Brain microvascular endothelial cell (primary cell): ENCODE data around the gene POLR2B.

ENCODE experiments used
- DNase-seq: peaks from one replicate; pipeline ENCODE4 v3.0.0-alpha.2; 2020
- H3K27ac ChIP-seq: fragments of 250-450 bp; sonication (Bioruptor Pico); 2 replicates; pipeline ENCODE4 v1.5.1; 2020; ENCODE audit warnings: mild to moderate bottlenecking, moderate library complexity
- H3K27me3 ChIP-seq: fragments of 250-450 bp; sonication (Bioruptor Pico); replicated peaks from 2 replicates; pipeline ENCODE4 v1.5.1; 2020; ENCODE audit warnings: mild to moderate bottlenecking
- H3K36me3 ChIP-seq: fragments of 250-450 bp; sonication (Bioruptor Pico); replicated peaks from 2 replicates; pipeline ENCODE4 v1.5.1; 2020; ENCODE audit warnings: mild to moderate bottlenecking
- H3K4me3 ChIP-seq: 2 replicates; pipeline ENCODE4 v1.5.1; 2011; ENCODE audit warnings: low read depth, mild to moderate bottlenecking, control low read depth, low read length, moderate library complexity
- in situ Hi-C: cut with HindIII; loops from 2 replicates; pipeline ENCODE4 v1.10.0; 2017; ENCODE audit warnings: low sequenced_read_pairs, low pct_ligation_motif_present
- TF ChIP-seq, protein P1 (sequence below): IDR thresholded peaks from 2 replicates; pipeline ENCODE4 v1.5.1; 2011; ENCODE audit warnings: low read depth, mild to moderate bottlenecking, moderate library complexity, low read length, control low read depth, inconsistent platforms; ENCODE audit errors: missing control alignments

POLR2B gene

DNA sequence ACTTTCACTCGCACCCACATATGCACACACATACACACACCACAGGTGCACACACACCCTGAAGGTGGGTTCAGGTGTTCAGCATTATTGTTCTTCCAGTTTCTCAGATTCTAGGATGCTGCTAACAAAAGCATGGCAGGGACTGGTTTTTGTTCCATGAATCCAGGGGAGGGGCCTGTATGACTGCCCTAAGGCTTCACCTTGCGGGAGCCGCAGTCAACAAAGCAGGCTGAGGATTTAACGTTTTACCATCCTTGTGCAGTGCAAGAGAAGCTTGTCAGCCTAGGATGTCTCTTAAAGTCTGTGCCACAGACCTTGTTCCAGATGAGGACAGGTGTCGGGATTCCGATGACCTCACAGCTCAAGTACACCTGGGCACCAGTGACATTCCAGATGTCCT lies 61.8 kb downstream of the POLR2B start:
- in situ Hi-C loops = no loop called here

GRCh38 chr4:57041020-57041419 lies 62.3 kb downstream of the POLR2B start:
- Histone ChIP-seq H3K27ac (peak overlapping the region; percentile 21), H3K27me3 (no peaks in the 10 kb centered on the region), H3K4me3 (no peak overlapping the region), H3K36me3 (peaks cover 53% of the 10 kb centered on the region)
- DNase-seq = no peak
- in situ Hi-C loops = no loop called here
- TF ChIP-seq, protein P1, sequence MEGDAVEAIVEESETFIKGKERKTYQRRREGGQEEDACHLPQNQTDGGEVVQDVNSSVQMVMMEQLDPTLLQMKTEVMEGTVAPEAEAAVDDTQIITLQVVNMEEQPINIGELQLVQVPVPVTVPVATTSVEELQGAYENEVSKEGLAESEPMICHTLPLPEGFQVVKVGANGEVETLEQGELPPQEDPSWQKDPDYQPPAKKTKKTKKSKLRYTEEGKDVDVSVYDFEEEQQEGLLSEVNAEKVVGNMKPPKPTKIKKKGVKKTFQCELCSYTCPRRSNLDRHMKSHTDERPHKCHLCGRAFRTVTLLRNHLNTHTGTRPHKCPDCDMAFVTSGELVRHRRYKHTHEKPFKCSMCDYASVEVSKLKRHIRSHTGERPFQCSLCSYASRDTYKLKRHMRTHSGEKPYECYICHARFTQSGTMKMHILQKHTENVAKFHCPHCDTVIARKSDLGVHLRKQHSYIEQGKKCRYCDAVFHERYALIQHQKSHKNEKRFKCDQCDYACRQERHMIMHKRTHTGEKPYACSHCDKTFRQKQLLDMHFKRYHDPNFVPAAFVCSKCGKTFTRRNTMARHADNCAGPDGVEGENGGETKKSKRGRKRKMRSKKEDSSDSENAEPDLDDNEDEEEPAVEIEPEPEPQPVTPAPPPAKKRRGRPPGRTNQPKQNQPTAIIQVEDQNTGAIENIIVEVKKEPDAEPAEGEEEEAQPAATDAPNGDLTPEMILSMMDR = no peak

More for the DNA sequence above, 61.8 kb downstream of the POLR2B start:
- H3K27me3 ChIP-seq = no peaks in the 10 kb centered on the region
- peaks cover 58% of the 10 kb centered on the region for H3K36me3 ChIP-seq
- H3K27ac ChIP-seq = peak overlapping the region; percentile 21
- TF ChIP-seq, protein P1 = no peak
- H3K4me3 ChIP-seq = no peak overlapping the region
- no peak for DNase-seq

DNA sequence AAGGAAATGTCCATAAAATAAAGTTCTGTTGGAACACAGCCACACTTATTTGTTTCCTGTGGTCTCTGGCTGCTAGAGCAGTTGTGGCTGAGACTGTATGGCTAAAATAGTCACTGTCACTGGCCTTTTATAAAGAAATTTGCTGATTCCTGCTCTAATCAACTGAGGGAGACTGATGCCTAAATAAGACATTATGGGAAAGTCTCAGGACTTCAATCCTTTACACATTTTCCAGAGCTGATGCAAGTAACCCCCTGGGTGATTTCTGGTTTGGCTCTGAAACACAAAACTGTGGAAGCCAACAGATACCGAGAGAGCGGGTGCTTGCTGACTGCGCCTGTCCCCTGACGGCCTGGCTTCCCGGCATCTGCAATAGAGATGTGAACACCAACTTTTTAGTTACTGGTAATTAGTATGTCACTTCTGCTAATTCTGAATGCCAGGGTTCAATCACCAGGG lies 64.0 kb downstream of the POLR2B start:
- peak overlapping the region; percentile 53 for H3K27ac ChIP-seq
- H3K27me3 ChIP-seq = no peaks in the 10 kb centered on the region
- in situ Hi-C loops = no loop called here
- TF ChIP-seq, protein P1 = no peak
- peaks cover 38% of the 10 kb centered on the region for H3K36me3 ChIP-seq
- no peak for DNase-seq
- no peak overlapping the region for H3K4me3 ChIP-seq

- H3K36me3 ChIP-seq = peaks cover 29% of the 10 kb centered on the region
- no peak for DNase-seq
- peak overlapping the region; percentile 53 for H3K27ac ChIP-seq
- in situ Hi-C loops = no loop called here
- H3K27me3 ChIP-seq = no peaks in the 10 kb centered on the region
- no peak overlapping the region for H3K4me3 ChIP-seq
- TF ChIP-seq, protein P1 = no peak
These were observed 64.9 kb downstream of the POLR2B start for GRCh38 chr4:57043347-57044251.

DNA sequence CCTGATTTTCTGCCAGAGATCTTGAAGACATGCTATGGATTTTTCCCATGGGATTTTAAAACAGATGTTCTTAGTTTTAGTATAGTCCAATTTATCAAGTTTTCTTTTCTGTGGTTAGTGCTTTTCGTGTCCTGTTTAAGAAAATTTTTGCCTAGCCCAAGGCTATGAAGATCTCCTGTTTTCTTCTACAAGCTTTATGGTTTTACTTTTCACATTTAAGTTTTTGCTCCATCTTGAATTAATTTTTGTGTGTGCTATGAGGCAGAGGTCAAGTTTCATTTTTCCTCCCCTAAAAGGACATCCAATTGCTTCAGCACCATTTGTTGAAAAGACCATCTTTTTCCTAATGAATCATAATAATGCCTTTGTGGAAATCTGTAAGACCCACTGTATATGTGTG lies 65.6 kb downstream of the POLR2B start:
- in situ Hi-C loops = no loop called here
- Histone ChIP-seq H3K27ac (peak overlapping the region; percentile 53), H3K36me3 (peaks cover 27% of the 10 kb centered on the region), H3K4me3 (no peak overlapping the region), H3K27me3 (no peaks in the 10 kb centered on the region)
- TF ChIP-seq, protein P1 = no peak
- no peak for DNase-seq
